ENCODE measurements around the gene HNRNPA3.

Gene HNRNPA3

GRCh38 chr2:177250461-177250860 lies 37.9 kb downstream of the HNRNPA3 start:
- TF ChIP-seq ZNF274 (IDR thresholded peaks at IDR 0.05; ENCODE audit: low read depth, low read length) = no peak
- no peak overlapping the region for H3K4me3 ChIP-seq (ENCODE audit: low read length)

- TF ChIP-seq ZNF274 (IDR thresholded peaks at IDR 0.05; ENCODE audit: low read depth, low read length) = no peak
- no peak overlapping the region for H3K4me3 ChIP-seq (ENCODE audit: low read length)
These were observed 38.6 kb downstream of the HNRNPA3 start for GRCh38 chr2:177251165-177251542.

GRCh38 chr2:177252808-177253531 lies 40.4 kb downstream of the HNRNPA3 start:
- TF ChIP-seq ZNF274 (IDR thresholded peaks at IDR 0.05; ENCODE audit: low read depth, low read length) = no peak
- H3K4me3 ChIP-seq (ENCODE audit: low read length) = no peak overlapping the region

GRCh38 chr2:177253704-177254103 lies 41.1 kb downstream of the HNRNPA3 start:
- no peak for TF ChIP-seq ZNF274 (IDR thresholded peaks at IDR 0.05; ENCODE audit: low read depth, low read length)
- no peak overlapping the region for H3K4me3 ChIP-seq (ENCODE audit: low read length)

GRCh38 chr2:177254433-177255226 lies 42.0 kb downstream of the HNRNPA3 start:
- H3K4me3 ChIP-seq (ENCODE audit: low read length) = no peak overlapping the region
- no peak for TF ChIP-seq ZNF274 (IDR thresholded peaks at IDR 0.05; ENCODE audit: low read depth, low read length)

- no peak for TF ChIP-seq ZNF274 (IDR thresholded peaks at IDR 0.05; ENCODE audit: low read depth, low read length)
- no peak overlapping the region for H3K4me3 ChIP-seq (ENCODE audit: low read length)
These were observed 42.6 kb downstream of the HNRNPA3 start for GRCh38 chr2:177255227-177255601.

GRCh38 chr2:177256026-177256425 lies 43.4 kb downstream of the HNRNPA3 start:
- TF ChIP-seq ZNF274 (IDR thresholded peaks at IDR 0.05; ENCODE audit: low read depth, low read length) = no peak
- no peak overlapping the region for H3K4me3 ChIP-seq (ENCODE audit: low read length)

GRCh38 chr2:177256695-177257094 lies 44.1 kb downstream of the HNRNPA3 start:
- no peak overlapping the region for H3K4me3 ChIP-seq (ENCODE audit: low read length)
- TF ChIP-seq ZNF274 (IDR thresholded peaks at IDR 0.05; ENCODE audit: low read depth, low read length) = no peak

GRCh38 chr2:177257471-177257870 lies 44.9 kb downstream of the HNRNPA3 start:
- no peak overlapping the region for H3K4me3 ChIP-seq (ENCODE audit: low read length)
- no peak for TF ChIP-seq ZNF274 (IDR thresholded peaks at IDR 0.05; ENCODE audit: low read depth, low read length)

- no peak overlapping the region for H3K4me3 ChIP-seq (ENCODE audit: low read length)
- TF ChIP-seq ZNF274 (IDR thresholded peaks at IDR 0.05; ENCODE audit: low read depth, low read length) = no peak
These were observed 45.5 kb downstream of the HNRNPA3 start for GRCh38 chr2:177258059-177258458.

- TF ChIP-seq ZNF274 (IDR thresholded peaks at IDR 0.05; ENCODE audit: low read depth, low read length) = no peak
- H3K4me3 ChIP-seq (ENCODE audit: low read length) = no peak overlapping the region
These were observed 47.8 kb downstream of the HNRNPA3 start for GRCh38 chr2:177260379-177260778.

- TF ChIP-seq ZNF274 (IDR thresholded peaks at IDR 0.05; ENCODE audit: low read depth, low read length) = no peak
- peak overlapping the region; percentile 61; the same call in 1 of the 2 replicates for H3K4me3 ChIP-seq (ENCODE audit: low read length)
These were observed 48.8 kb downstream of the HNRNPA3 start for GRCh38 chr2:177261116-177262060.

GRCh38 chr2:177262092-177262491 lies 49.5 kb downstream of the HNRNPA3 start:
- H3K4me3 ChIP-seq (ENCODE audit: low read length) = peak overlapping the region; percentile 61; the same call in 1 of the 2 replicates
- TF ChIP-seq ZNF274 (IDR thresholded peaks at IDR 0.05; ENCODE audit: low read depth, low read length) = no peak

GRCh38 chr2:177262958-177263450 lies 50.4 kb downstream of the HNRNPA3 start:
- H3K4me3 ChIP-seq (ENCODE audit: low read length) = peak overlapping the region; percentile 61
- no peak for TF ChIP-seq ZNF274 (IDR thresholded peaks at IDR 0.05; ENCODE audit: low read depth, low read length)
